K562 (cell line): ENCODE results near the gene CCT7. TPM values are rescaled to one million over a fixed set of nuclear protein-coding genes. Genes with fewer than 3 reads are reported as not detected.

ENCODE experiments used
- ATF1 ChIP-seq, 2 experiments: fragments of 450-650 bp in 1 of 2; IDR thresholded peaks; 2 replicates each; pipeline ENCODE4 v1.6.1; 2016; ENCODE audit warnings: missing compliant biosample characterization in 1 of 2, missing genetic modification characterization in 1 of 2
- CTBP1 ChIP-seq: fragments of 450-650 bp; IDR thresholded peaks from 2 replicates; pipeline ENCODE4 v1.6.1; 2016; ENCODE audit warnings: borderline replicate concordance
- DDX20 ChIP-seq: fragments of 450-650 bp; IDR thresholded peaks from 2 replicates; pipeline ENCODE4 v1.6.1; 2016; ENCODE audit warnings: missing genetic modification characterization, low read depth, mild to moderate bottlenecking, missing compliant biosample characterization, moderate library complexity
- DPF2 ChIP-seq: fragments of 450-650 bp; IDR thresholded peaks from 2 replicates; pipeline ENCODE4 v1.6.1; 2016
- ETS2 ChIP-seq: IDR thresholded peaks from 2 replicates; pipeline ENCODE4 v1.6.1; 2016; ENCODE audit warnings: borderline replicate concordance, missing genetic modification characterization, mild to moderate bottlenecking, moderate library complexity, missing compliant biosample characterization; ENCODE audit not compliant: poor library complexity, severe bottlenecking
- GATAD2B ChIP-seq: fragments of 450-650 bp; IDR thresholded peaks from 2 replicates; pipeline ENCODE4 v1.6.1; 2017; ENCODE audit warnings: mild to moderate bottlenecking, borderline replicate concordance
- HDAC6 ChIP-seq: IDR thresholded peaks from 2 replicates; pipeline ENCODE4 v1.6.1; 2012; ENCODE audit warnings: low read depth, mild to moderate bottlenecking, control low read depth, inconsistent platforms, low read length, moderate library complexity
- KDM1A ChIP-seq, 2 experiments: fragments of 450-650 bp; IDR thresholded peaks; 2 replicates each; pipeline ENCODE4 v1.6.1; 2016; ENCODE audit warnings: mild to moderate bottlenecking in 2 of 2
- MTA2 ChIP-seq: fragments of 450-650 bp; IDR thresholded peaks from 2 replicates; pipeline ENCODE4 v1.6.1; 2016; ENCODE audit warnings: low read depth
- MTA3 ChIP-seq: fragments of 450-650 bp; formaldehyde crosslinking; IDR thresholded peaks from 2 replicates; pipeline ENCODE4 v1.6.1; 2017; ENCODE audit warnings: mild to moderate bottlenecking, borderline replicate concordance
- NELFE ChIP-seq: IDR thresholded peaks from 2 replicates; pipeline ENCODE4 v1.6.1; 2011; ENCODE audit warnings: mild to moderate bottlenecking; ENCODE audit not compliant: insufficient read depth, insufficient read length
- SRSF9 ChIP-seq: fragments of 200-400 bp; formaldehyde crosslinking; IDR thresholded peaks from 2 replicates; pipeline ENCODE4 v1.6.1; 2017; ENCODE audit warnings: low read depth, low read length, borderline replicate concordance
- TAF7 ChIP-seq: fragments of 450-650 bp; IDR thresholded peaks from 2 replicates; pipeline ENCODE4 v1.6.1; 2016; ENCODE audit warnings: missing genetic modification characterization, missing compliant biosample characterization
- ZNF140 ChIP-seq: fragments of 250-450 bp; sonication (Bioruptor Pico); IDR thresholded peaks from 2 replicates; pipeline ENCODE4 v1.8.0; 2021; ENCODE audit warnings: moderate library complexity, mild to moderate bottlenecking, inconsistent platforms
- ZNF384 ChIP-seq: IDR thresholded peaks from 2 replicates; pipeline ENCODE4 v1.6.1; 2012; ENCODE audit warnings: low read depth, low read length, improper control_type of control experiment
- ZNF644 ChIP-seq: fragments of 200-800 bp; sonication (Bioruptor generic); IDR thresholded peaks from 2 replicates; pipeline ENCODE4 v1.6.1; 2016; ENCODE audit warnings: low read depth, missing genetic modification characterization, missing compliant biosample characterization
- ZNF764 ChIP-seq: fragments of 250-450 bp; sonication (Bioruptor Pico); IDR thresholded peaks from 2 replicates; pipeline ENCODE4 v1.4.0; 2020; ENCODE audit warnings: low read depth, mild to moderate bottlenecking, moderate library complexity
- ZNF766 ChIP-seq: fragments of 200-800 bp; sonication (Bioruptor generic); conservative IDR thresholded peaks from 2 replicates; pipeline ENCODE4 v1.6.1; 2016; ENCODE audit warnings: missing genetic modification characterization, missing compliant biosample characterization
- polyA plus RNA-seq, 8 experiments: library from polyadenylated mRNA; depleted of rRNA in 4 of 8; stranded (reverse) in 5 of 8; unstranded in 3 of 8; fragments of >200 nt; fragmentation: Nextera tagmentation in 2 of 8; fragmentation: Illumina TruSeq in 1 of 8; extraction: Ambion mirVana in 2 of 8; extraction: Trizol in 1 of 8; gene quantifications; 2 replicates each; pipeline versions ENCODE4 v1.2.1 to v1.2.3, GENCODE V29; 2011 to 2014; ENCODE audit warnings: inconsistent platforms in 1 of 8, missing spikeins in 1 of 8
- total RNA-seq, 7 experiments: library from RNA; depleted of rRNA in 6 of 7; stranded (reverse); fragments of >200 nt in 6 of 7; fragmentation: Illumina TruSeq in 2 of 7; extraction: Trizol in 2 of 7; gene quantifications; 2 replicates each; pipeline versions ENCODE4 v1.2.1 to v1.2.3, GENCODE V29; 2011 to 2021; ENCODE audit warnings: low replicate concordance in 1 of 7
- TF ChIP-seq, protein P1 (sequence below): fragments of 450-650 bp; IDR thresholded peaks from 2 replicates; pipeline ENCODE4 v1.7.1; 2018; ENCODE audit warnings: mild to moderate bottlenecking, low read depth; ENCODE audit not compliant: partially characterized antibody
- TF ChIP-seq, protein P2 (sequence below): conservative IDR thresholded peaks from 2 replicates; pipeline ENCODE4 v1.6.1; 2011; ENCODE audit warnings: low read depth, mild to moderate bottlenecking, low read length; ENCODE audit not compliant: control insufficient read depth
- TF ChIP-seq, protein P3 (sequence below): fragments of 450-650 bp; formaldehyde crosslinking; IDR thresholded peaks from 2 replicates; pipeline ENCODE4 v1.4.0; 2020; ENCODE audit warnings: mild to moderate bottlenecking, moderate library complexity
- TF ChIP-seq, protein P4 (sequence below): fragments of 250-450 bp; sonication (Bioruptor Pico); IDR thresholded peaks from 2 replicates; pipeline ENCODE4 v1.6.1; 2021; ENCODE audit warnings: mild to moderate bottlenecking

CCT7 gene
- total and polyA plus RNA-seq, 9 of the 15 experiments (the other 6 are each of a cell fraction or from before 2014, with no cell fraction given): 326 to 856 (median 638) TPM

DNA sequence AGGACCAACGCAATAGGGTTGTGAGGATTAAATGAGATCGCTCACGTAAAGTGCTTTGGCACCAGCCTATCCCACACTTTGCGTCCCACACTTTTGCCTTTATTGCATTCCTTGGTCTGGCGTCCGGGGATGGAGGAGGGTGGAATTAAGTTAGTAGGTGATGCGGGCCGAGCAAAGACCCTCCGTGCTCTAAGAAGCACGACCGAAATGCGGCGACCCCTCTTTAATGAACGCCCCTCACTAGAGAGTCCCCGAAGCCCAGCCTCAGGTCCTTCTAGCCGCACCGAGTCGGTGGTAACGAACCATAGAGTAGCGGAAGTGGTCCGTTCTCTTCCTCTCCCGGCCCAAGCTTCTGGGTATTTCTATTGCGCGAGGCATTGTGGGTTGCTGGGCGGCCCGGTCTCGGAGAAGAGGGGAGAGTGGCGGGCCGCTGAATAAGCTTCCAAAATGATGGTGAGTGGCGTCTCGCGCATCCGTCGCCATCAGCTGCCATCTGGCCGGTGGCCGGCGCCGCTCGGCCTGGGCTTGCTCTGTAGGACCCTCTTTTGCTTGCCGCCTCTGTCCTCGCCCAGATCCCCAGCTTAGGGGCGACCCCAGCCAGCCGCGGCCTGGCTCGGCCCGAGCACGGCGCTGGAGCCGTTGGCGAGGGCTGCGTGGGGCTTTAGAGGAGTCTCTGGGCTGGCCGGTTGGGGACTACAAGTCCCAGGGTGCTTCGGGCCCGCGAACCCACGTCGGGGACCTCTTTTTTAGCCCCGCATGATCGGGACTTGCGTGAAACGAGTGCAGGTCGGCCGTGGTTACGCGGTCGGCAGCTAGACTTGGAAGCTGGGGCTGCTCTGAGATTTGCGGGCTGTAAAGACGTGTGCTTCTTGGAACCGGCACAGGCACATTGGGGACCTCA, at the start of gene CCT7 (continued):
- TF ChIP-seq, protein P1, sequence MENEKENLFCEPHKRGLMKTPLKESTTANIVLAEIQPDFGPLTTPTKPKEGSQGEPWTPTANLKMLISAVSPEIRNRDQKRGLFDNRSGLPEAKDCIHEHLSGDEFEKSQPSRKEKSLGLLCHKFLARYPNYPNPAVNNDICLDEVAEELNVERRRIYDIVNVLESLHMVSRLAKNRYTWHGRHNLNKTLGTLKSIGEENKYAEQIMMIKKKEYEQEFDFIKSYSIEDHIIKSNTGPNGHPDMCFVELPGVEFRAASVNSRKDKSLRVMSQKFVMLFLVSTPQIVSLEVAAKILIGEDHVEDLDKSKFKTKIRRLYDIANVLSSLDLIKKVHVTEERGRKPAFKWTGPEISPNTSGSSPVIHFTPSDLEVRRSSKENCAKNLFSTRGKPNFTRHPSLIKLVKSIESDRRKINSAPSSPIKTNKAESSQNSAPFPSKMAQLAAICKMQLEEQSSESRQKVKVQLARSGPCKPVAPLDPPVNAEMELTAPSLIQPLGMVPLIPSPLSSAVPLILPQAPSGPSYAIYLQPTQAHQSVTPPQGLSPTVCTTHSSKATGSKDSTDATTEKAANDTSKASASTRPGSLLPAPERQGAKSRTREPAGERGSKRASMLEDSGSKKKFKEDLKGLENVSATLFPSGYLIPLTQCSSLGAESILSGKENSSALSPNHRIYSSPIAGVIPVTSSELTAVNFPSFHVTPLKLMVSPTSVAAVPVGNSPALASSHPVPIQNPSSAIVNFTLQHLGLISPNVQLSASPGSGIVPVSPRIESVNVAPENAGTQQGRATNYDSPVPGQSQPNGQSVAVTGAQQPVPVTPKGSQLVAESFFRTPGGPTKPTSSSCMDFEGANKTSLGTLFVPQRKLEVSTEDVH: peak; percentile 28
- TF ChIP-seq DDX20 (tag) (no peak), ZNF644 (no peak), MTA2 (no peak), SRSF9 (no peak), TAF7 (tag) (peak; percentile 99), HDAC6 (no peak), ETS2 (tag) (no peak), ZNF764 (CRISPR knock-in tag) (no peak), DPF2 (no peak), MTA3 (peak; percentile 27; the same call in 1 of the 2 replicates), ATF1 (CRISPR knock-in tag; IDR thresholded peaks at IDR 0.05) (no peak), ATF1 (tag; IDR thresholded peaks at IDR 0.05) (peak; percentile 54), ZNF384 (no peak), KDM1A (IDR thresholded peaks at IDR 0.05) (no peak), ZNF766 (CRISPR knock-in tag) (0 out of 2 replicates have a peak, but pooled peaks have one; percentile 16), GATAD2B (0 out of 2 replicates have a peak, but pooled peaks have one; percentile 31), ZNF140 (CRISPR knock-in tag) (no peak), NELFE (peak; percentile 64), CTBP1 (0 out of 2 replicates have a peak, but pooled peaks have one; percentile 38)
- TF ChIP-seq, protein P2, sequence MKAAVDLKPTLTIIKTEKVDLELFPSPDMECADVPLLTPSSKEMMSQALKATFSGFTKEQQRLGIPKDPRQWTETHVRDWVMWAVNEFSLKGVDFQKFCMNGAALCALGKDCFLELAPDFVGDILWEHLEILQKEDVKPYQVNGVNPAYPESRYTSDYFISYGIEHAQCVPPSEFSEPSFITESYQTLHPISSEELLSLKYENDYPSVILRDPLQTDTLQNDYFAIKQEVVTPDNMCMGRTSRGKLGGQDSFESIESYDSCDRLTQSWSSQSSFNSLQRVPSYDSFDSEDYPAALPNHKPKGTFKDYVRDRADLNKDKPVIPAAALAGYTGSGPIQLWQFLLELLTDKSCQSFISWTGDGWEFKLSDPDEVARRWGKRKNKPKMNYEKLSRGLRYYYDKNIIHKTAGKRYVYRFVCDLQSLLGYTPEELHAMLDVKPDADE: no peak; the same call in 1 of the 2 replicates
- TF ChIP-seq, protein P3, sequence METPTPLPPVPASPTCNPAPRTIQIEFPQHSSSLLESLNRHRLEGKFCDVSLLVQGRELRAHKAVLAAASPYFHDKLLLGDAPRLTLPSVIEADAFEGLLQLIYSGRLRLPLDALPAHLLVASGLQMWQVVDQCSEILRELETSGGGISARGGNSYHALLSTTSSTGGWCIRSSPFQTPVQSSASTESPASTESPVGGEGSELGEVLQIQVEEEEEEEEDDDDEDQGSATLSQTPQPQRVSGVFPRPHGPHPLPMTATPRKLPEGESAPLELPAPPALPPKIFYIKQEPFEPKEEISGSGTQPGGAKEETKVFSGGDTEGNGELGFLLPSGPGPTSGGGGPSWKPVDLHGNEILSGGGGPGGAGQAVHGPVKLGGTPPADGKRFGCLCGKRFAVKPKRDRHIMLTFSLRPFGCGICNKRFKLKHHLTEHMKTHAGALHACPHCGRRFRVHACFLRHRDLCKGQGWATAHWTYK (CRISPR knock-in tag): peak; percentile 69; the same call in 1 of the 2 replicates
- TF ChIP-seq, protein P4, sequence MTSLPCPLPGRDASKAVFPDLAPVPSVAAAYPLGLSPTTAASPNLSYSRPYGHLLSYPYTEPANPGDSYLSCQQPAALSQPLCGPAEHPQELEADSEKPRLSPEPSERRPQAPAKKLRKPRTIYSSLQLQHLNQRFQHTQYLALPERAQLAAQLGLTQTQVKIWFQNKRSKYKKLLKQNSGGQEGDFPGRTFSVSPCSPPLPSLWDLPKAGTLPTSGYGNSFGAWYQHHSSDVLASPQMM (CRISPR knock-in tag): no peak
